ENCODE data around the gene OTOG.

OTOG gene

GRCh38 chr11:17561526-17561925 is 14.5 kb downstream of the OTOG start:
- no peak for DNase-seq (ENCODE audit: low read depth in 2 of 2)

DNA sequence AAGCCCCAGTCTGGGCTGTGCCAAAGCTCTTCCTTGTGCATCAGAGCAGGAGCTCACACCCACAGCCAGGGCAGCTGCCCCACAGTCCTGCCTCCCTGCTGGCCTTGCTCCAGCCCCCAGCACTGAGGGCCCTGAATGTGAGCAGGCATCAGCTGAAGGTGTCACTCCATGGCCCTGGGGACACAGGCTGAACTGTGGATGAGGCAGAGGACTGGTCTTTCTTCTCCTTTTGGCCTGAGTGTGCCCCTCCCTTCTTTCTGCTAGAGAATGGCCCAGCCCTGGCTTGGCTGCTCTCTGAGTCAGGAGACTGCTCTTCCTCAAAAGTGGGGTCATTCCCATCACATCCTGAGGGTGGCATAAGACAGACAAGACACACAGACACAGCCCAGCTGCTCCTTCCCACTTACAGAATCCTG is 16.2 kb downstream of the OTOG start:
- no peak for DNase-seq (ENCODE audit: low read depth in 2 of 2)

- no peak for DNase-seq (ENCODE audit: low read depth in 2 of 2)
Measured at GRCh38 chr11:17563961-17564686, 17.1 kb downstream of the OTOG start.

- no peak for DNase-seq (ENCODE audit: low read depth in 2 of 2)
Measured at GRCh38 chr11:17564687-17565042, 17.6 kb downstream of the OTOG start.

DNA sequence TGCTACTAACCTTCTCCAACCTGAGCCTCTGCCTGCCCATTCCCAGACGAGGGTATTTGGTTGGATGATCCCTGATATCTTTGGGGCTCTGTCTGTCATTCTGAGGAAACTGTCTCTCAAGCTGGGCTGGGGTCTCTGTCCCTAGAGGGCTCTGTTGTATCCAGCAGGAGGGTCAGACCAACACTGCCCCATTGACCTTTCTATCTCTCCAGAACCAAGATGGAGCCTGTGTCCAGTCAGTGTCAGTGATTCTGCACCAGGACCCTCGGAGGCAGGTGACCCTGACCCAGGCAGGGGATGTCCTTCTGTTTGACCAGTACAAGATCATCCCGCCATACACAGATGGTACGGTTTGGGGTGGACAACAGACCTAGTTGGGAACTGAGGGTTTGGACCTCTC is 21.9 kb downstream of the OTOG start:
- DNase-seq (ENCODE audit: low read depth in 2 of 2) = no peak

DNA sequence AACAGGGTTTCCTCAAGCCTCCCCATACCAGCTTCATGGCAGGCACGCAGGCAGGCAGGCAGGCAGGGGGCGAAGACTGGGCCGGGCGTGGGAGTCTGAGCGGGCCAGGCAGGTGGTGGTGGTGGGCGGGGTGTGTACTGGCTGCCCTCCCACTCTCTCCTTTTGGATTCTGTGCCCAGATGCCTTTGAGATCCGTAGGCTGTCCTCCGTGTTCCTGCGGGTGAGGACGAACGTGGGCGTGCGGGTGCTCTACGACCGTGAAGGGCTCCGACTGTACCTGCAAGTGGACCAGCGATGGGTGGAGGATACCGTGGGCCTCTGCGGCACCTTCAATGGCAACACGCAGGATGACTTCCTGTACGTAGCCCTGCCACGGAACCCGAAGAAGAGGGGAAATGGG is 23.0 kb downstream of the OTOG start:
- DNase-seq (ENCODE audit: low read depth in 2 of 2) = no peak

DNA sequence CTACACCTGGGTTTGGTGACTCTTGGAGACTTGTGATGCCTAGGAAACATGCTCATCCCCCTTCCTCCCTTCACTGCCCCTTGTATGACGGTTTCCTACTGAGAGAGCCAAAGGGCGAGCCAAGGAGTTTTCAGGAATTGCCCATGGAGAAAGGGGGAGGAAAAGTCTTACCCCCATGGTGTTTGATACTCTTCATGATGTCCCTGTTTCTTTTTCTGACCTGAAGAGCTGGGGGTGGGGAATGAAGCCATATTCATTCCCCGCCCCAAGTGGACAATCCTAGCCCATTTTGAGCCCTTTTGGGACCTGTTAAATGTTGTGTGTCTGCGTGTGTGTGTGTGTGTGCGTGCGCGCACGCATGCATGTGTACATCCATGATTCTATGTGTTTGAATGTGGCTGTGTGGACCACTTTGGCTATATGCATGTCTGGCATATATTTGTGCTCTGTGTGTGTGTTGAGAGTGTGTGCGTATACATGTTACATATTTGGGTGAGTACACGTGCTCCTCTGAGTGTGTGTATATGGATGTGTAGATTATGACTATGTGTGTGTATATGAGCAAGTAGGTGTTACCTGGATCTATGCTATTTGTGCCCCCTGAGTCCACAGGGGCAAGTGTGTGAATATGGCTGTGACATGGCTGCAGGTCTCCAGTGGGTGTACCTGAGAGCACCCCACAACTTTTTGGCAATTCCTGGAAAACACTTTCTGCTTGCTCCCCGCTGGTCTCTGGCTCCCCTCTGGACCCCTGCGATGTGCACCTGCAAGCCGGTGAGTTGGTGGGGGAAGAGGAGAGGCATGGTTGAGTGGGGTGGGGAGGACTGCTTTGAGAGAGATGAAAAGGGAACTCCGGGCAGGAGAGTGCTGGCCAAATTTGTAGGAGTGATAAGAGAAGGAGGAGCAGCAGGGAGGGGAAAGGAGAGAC is 24.6 kb downstream of the OTOG start:
- no peak for DNase-seq (ENCODE audit: low read depth in 2 of 2)

GRCh38 chr11:17572359-17572690 is 25.3 kb downstream of the OTOG start:
- no peak for DNase-seq (ENCODE audit: low read depth in 2 of 2)

GRCh38 chr11:17572791-17573460 is 25.9 kb downstream of the OTOG start:
- no peak for DNase-seq (ENCODE audit: low read depth in 2 of 2)

- no peak for DNase-seq (ENCODE audit: low read depth in 2 of 2)
Measured at GRCh38 chr11:17573526-17573925, 26.5 kb downstream of the OTOG start.

- no peak for DNase-seq (ENCODE audit: low read depth in 2 of 2)
Measured at GRCh38 chr11:17574141-17575091, 27.4 kb downstream of the OTOG start.

- DNase-seq (ENCODE audit: low read depth in 2 of 2) = no peak
Measured at GRCh38 chr11:17575431-17576425, 28.7 kb downstream of the OTOG start.

- DNase-seq (ENCODE audit: low read depth in 2 of 2) = no peak
Measured at GRCh38 chr11:17578296-17578695, 31.2 kb downstream of the OTOG start.

DNA sequence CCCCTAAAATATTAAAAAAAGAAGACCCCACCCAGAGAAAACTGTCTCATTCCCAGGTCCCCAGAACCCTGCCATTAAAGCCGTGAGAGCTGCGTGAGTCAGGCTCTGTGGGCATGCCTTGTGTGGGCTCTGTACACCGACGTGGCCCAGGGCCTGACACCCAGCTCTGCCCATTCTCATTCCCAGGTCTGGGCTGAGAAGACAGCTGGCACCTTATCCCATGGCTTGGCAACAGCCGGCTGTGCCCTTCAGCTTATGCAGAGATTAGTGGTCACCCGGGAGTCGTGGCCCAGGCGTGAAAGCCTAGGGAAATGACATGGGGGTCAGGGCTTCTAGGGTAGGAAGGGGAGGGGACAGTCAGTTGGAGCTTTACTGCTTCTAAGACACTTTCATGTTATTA is 31.9 kb downstream of the OTOG start:
- DNase-seq (ENCODE audit: low read depth in 2 of 2) = no peak

DNA sequence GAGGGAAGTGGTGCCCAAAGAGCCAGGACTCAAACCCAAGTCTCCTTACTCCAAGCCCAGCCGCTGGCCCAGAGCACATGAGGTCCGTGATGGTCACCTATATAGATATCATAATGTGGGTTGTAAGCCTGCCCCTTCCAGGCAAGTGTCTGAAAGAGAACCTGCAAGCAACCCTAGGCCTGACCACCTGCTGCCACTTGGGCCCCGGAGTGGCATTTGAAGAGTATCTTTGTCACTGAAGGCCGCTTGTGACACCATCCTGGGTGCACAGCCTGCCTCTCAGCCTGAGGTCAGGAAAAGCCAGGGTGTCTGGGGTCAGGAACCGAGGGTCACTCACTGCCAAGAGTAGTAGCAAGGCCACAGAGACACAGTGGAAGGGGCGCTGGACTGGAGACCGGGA is 32.4 kb downstream of the OTOG start:
- DNase-seq (ENCODE audit: low read depth in 2 of 2) = no peak

- DNase-seq (ENCODE audit: low read depth in 2 of 2) = no peak
Measured at GRCh38 chr11:17580271-17580670, 33.2 kb downstream of the OTOG start.

- DNase-seq (ENCODE audit: low read depth in 2 of 2) = no peak
Measured at GRCh38 chr11:17581036-17581731, 34.1 kb downstream of the OTOG start.

DNA sequence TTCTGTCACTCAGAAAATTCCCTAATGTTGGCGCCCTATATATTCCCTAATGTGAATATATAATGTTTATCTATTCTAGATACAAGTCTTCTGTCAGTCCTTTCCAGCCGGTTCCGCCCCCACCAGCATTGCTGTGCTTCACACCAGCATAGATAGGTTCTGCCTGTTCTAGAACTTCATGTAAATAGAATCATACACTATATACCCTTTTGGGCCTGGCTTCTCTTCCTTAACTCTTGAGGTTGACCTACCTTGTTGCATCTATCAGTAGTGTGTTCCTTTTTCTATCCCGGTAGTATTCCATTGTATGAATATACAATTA is 34.6 kb downstream of the OTOG start:
- no peak for DNase-seq (ENCODE audit: low read depth in 2 of 2)

DNA sequence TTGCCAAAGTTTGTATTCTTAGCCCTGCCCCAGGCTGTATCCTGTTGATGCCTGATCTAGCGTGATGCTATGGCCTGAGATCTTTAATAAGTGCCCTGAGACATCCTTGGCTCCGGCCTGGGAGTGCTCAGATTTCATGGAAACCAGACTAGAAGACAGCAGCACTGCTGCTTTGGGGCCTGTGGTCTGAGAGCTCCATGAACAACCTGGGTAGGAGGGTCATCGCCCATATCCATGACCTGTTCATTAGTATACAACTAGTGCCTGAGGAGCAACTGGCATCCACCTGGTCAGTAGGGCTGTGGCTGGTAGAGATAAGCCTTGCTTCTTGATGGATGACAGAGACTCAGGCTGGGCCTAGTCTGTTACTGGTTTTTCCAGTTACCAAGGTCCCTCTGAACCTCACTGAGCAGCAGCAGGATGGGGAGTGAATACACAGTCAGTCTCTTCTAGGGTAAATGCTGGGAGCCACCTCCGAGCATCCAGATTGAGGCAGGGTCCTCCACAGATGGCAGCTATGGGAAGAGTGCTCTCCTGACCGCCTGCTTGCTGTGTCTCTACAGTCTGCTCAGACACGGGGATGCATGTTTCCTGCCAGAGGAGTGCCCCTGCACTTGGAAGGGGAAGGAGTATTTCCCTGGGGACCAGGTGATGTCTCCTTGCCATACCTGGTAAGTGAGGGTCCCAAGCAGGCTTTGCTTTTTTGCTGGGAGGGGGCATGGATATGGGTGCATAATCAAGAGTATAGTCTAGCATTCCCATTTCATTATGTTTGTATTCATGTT is 39.0 kb downstream of the OTOG start:
- no peak for DNase-seq (ENCODE audit: low read depth in 2 of 2)

All from stimulated activated CD8-positive, alpha-beta memory T cell treated with anti-CD3 and anti-CD28 coated beads, Interleukin-15, amount 100 ng/mL, for 48 hours (primary cell).